Measurements from ENCODE around the gene FLNB.
"Not testable (repeated sequence)": the region's sequence is repeated elsewhere in the genome, so short reads cannot be mapped to it uniquely, and the experiment has no call there.

Gene FLNB

GRCh38 chr3:58188921-58189451, 180.8 kb downstream of the FLNB start:
- no peak for DNase-seq

GRCh38 chr3:58189691-58190090, 181.5 kb downstream of the FLNB start:
- no peak for DNase-seq

GRCh38 chr3:58190291-58190690, 182.1 kb downstream of the FLNB start:
- no peak for DNase-seq

- no peak for DNase-seq
Observed at GRCh38 chr3:58190882-58191281, 182.7 kb downstream of the FLNB start.

GRCh38 chr3:58191361-58191991, 183.3 kb downstream of the FLNB start:
- DNase-seq: no peak

GRCh38 chr3:58192069-58192468, 183.8 kb downstream of the FLNB start:
- DNase-seq: no peak

- DNase-seq: no peak
Observed at GRCh38 chr3:58193682-58194407, 185.6 kb downstream of the FLNB start.

GRCh38 chr3:58197588-58197987, 189.4 kb downstream of the FLNB start:
- no peak for DNase-seq

GRCh38 chr3:58198362-58198761, 190.1 kb downstream of the FLNB start:
- no peak for DNase-seq

GRCh38 chr3:58198804-58199203, 190.6 kb downstream of the FLNB start:
- DNase-seq: no peak

- DNase-seq: no peak
Observed at GRCh38 chr3:58200121-58200709, 192.0 kb downstream of the FLNB start.

- DNase-seq: no peak
Observed at GRCh38 chr3:58200846-58201355, 192.7 kb downstream of the FLNB start.

GRCh38 chr3:58201451-58201850, 193.2 kb downstream of the FLNB start:
- not testable (repeated sequence) for DNase-seq

GRCh38 chr3:58202917-58203360, 194.7 kb downstream of the FLNB start:
- no peak for DNase-seq

- no peak for DNase-seq
Observed at GRCh38 chr3:58203541-58203940, 195.3 kb downstream of the FLNB start.

- no peak for DNase-seq
Observed at GRCh38 chr3:58204720-58205119, 196.5 kb downstream of the FLNB start.

GRCh38 chr3:58205981-58206380, 197.8 kb downstream of the FLNB start:
- no peak for DNase-seq

GRCh38 chr3:58206406-58207011, 198.3 kb downstream of the FLNB start:
- DNase-seq: no peak

GRCh38 chr3:58207954-58208353, 199.7 kb downstream of the FLNB start:
- no peak for DNase-seq

- no peak for DNase-seq
Observed at GRCh38 chr3:58209933-58210332, 201.7 kb downstream of the FLNB start.

GRCh38 chr3:58210761-58211460, 202.7 kb downstream of the FLNB start, which contains the start of gene DNASE1L3:
Gene DNASE1L3, minus strand, starts transcription at chr3:58210972. Its CDS starts 66 bp downstream, at chr3:58210906.
- no peak for DNase-seq

GRCh38 chr3:58214484-58215316, 206.5 kb downstream of the FLNB start:
- DNase-seq: no peak

Measured in 8988T (cell line).